Pancreas (tissue), 10 donors: ENCODE measurements around the gene CREB1. TPM values are rescaled to one million over a fixed set of nuclear protein-coding genes. Genes with fewer than 3 reads are reported as not detected.

Source experiments
- ATAC-seq, 4 donors: fragments of 200-7000 bp; cut with Tn5 transposase; one replicate each; pipeline versions ENCODE4 v1.8.0 to v1.9.1; 2020; ENCODE audit warnings: mild to moderate bottlenecking in 4 of 4, moderate library complexity in 4 of 4
- DNase-seq, 6 donors: peaks; one replicate each; pipeline ENCODE4 v3.0.0-alpha.2; 2020
- FAIRE-seq: peaks from 2 replicates; lab custom pipeline; 2012; peaks lifted over from hg19 to GRCh38; lab: Jason Lieb, UNC
- H3K27ac ChIP-seq, 4 donors: fragments of 200-600 bp; sonication (generic); 1 replicate in 3 of 4; 2 replicates in 1 of 4; pipeline versions ENCODE4 v1.5.0 to v1.8.0; 2020
- H3K27me3 ChIP-seq, 4 donors: fragments of 200-600 bp; one replicate each; pipeline ENCODE4 v1.8.0; 2021
- H3K36me3 ChIP-seq, 3 donors: fragments of 200-600 bp; sonication (generic) in 1 of 3; one replicate each; pipeline versions ENCODE4 v1.5.0 to v1.8.0; 2020 to 2021
- H3K4me1 ChIP-seq, 3 donors: fragments of 200-600 bp; one replicate each; pipeline ENCODE4 v1.8.0; 2021
- H3K4me3 ChIP-seq, 4 donors: fragments of 200-600 bp; sonication (generic) in 2 of 4; one replicate each; pipeline versions ENCODE4 v1.5.0 to v1.8.0; 2020 to 2021
- H3K9me3 ChIP-seq, 4 donors: fragments of 200-600 bp; one replicate each; pipeline ENCODE4 v1.8.0; 2021
- WGBS, 2 donors: extraction: QIAGEN DNeasy Blood & Tissue Kit; methylation state at CpG; one replicate each; pipeline ENCODE4 v1.1.7; 2013; 5-methylcytosine and 5-hydroxymethylcytosine counted together
- intact Hi-C, 3 donors: fragments of 100-400 bp; cut with DNase I; formaldehyde crosslinking; loops; one replicate each; pipeline versions ENCODE4 v1.11.1 to v1.14.2; 2022
- polyA plus RNA-seq, 2 donors: library from polyadenylated mRNA; stranded (reverse); fragments of 200-250 nt; gene quantifications; one replicate each; pipeline ENCODE4 v1.2.3, GENCODE V29; 2013
- total RNA-seq, 6 donors: library from RNA; stranded (reverse); fragmentation: NEBNext Ultra II Directional in 4 of 6; extraction: Animal tissue kit (Norgen Biotek cat#: 25700) in 4 of 6; gene quantifications; one replicate each; pipeline versions ENCODE4 v1.2.1 to v1.2.4, GENCODE V29; 2021 to 2023
- TF ChIP-seq, protein P1 (sequence below), 4 donors: fragments of 200-600 bp; sonication (generic) in 3 of 4; IDR thresholded peaks; one replicate each; pipeline versions ENCODE4 v1.5.0 to v1.8.0; 2021; ENCODE audit warnings: antibody characterized with exemption in 4 of 4
- donor health status: healthy with polysubstance abuse.
- donor health status: DM: no; HTN: no; CAD: no; lungs with moderate emphysema.
- donor health status: DM: no; HTN: no; CAD: no.
- donor health status: control.
- donor health status: control.
- donor health status: Bipolar disorder and iron deficiency.
- donor health status: DM: yes; HTN: yes; CAD: no.
- donor health status: DM: no; HTN: no; CAD: no.
- donor health status: DM: no; HTN: no; CAD: no.
- donor health status: DM: yes; HTN: yes; CAD: no.

CREB1 gene
- total and polyA plus RNA-seq, 8 donors = 3.2 to 36.4 (median 19.1) TPM

- TF ChIP-seq, protein P1, sequence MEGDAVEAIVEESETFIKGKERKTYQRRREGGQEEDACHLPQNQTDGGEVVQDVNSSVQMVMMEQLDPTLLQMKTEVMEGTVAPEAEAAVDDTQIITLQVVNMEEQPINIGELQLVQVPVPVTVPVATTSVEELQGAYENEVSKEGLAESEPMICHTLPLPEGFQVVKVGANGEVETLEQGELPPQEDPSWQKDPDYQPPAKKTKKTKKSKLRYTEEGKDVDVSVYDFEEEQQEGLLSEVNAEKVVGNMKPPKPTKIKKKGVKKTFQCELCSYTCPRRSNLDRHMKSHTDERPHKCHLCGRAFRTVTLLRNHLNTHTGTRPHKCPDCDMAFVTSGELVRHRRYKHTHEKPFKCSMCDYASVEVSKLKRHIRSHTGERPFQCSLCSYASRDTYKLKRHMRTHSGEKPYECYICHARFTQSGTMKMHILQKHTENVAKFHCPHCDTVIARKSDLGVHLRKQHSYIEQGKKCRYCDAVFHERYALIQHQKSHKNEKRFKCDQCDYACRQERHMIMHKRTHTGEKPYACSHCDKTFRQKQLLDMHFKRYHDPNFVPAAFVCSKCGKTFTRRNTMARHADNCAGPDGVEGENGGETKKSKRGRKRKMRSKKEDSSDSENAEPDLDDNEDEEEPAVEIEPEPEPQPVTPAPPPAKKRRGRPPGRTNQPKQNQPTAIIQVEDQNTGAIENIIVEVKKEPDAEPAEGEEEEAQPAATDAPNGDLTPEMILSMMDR (IDR thresholded peaks at IDR 0.05) = no peak
- intact Hi-C loops = no loop called here
Measured at GRCh38 chr2:207533461-207534008, 3.8 kb downstream of the CREB1 start.

GRCh38 chr2:207534417-207534816 lies 4.7 kb downstream of the CREB1 start:
- WGBS, 2 donors = 83 to 86% methylated on average over 3 of the region's 3 CpGs
- no peak for DNase-seq
- intact Hi-C loops = no loop called here
- Histone ChIP-seq H3K27me3 (no peaks in the 10 kb centered on the region), H3K4me1 (peaks cover 13 to 34% (median 26%) of the 10 kb centered on the region in 3 donors), H3K27ac (no peak overlapping the region), H3K9me3 (no peaks in the 10 kb centered on the region), H3K4me3 (no peak overlapping the region), H3K36me3 (no peaks in the 10 kb centered on the region)
- ATAC-seq = no peak
- TF ChIP-seq, protein P1 (IDR thresholded peaks at IDR 0.05) = no peak
- FAIRE-seq = no peak

More at GRCh38 chr2:207533461-207534008, 3.8 kb downstream of the CREB1 start:
- Histone ChIP-seq H3K27me3 (no peaks in the 10 kb centered on the region), H3K27ac (peak overlapping the region in 1 of 4 donors; percentile 15), H3K4me1 (peaks cover 13 to 38% (median 26%) of the 10 kb centered on the region in 3 donors), H3K4me3 (no peak overlapping the region), H3K9me3 (no peaks in the 10 kb centered on the region), H3K36me3 (no peaks in the 10 kb centered on the region)
- no peak for ATAC-seq
- FAIRE-seq = peak; percentile 29
- WGBS, 2 donors = 51 to 58% methylated on average over 2 of the region's 2 CpGs
- no peak for DNase-seq

DNA sequence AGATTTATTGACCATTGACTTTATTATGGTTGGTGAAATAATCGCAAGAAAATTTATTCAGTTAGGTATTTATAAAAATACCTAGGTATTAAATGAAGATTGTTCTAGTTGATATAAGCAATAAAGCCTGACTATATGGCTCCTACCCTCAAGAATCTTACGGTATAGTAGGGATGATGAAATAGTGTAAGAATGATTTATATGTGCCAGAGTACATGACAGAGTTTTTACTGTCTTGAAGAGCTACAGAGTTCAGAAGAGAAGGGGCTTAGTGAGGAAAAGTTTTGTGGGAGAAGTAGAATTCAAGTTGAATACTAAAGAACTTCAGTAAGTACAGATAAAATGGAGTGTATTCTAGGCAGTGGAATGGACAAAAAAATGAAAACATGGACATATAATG lies 9.7 kb downstream of the CREB1 start:
- intact Hi-C loops = no loop called here
- WGBS, 2 donors = 92 to 95% methylated on average over 2 of the region's 2 CpGs
- TF ChIP-seq, protein P1 (IDR thresholded peaks at IDR 0.05) = no peak
- no peaks in the 10 kb centered on the region for H3K36me3 ChIP-seq
- no peaks in the 10 kb centered on the region for H3K27me3 ChIP-seq
- ATAC-seq (no peak), DNase-seq (no peak), FAIRE-seq (no peak)
- no peak overlapping the region for H3K4me3 ChIP-seq
- peaks cover 0 to under 1% (median 0%) of the 10 kb centered on the region in 3 donors for H3K4me1 ChIP-seq
- H3K9me3 ChIP-seq = no peaks in the 10 kb centered on the region
- H3K27ac ChIP-seq = no peak overlapping the region

- no peak for DNase-seq
- no peaks in the 10 kb centered on the region for H3K36me3 ChIP-seq
- intact Hi-C loops = no loop called here
- no peaks in the 10 kb centered on the region for H3K9me3 ChIP-seq
- WGBS, 2 donors = 90 to 95% methylated on average over 2 of the region's 2 CpGs
- no peak overlapping the region for H3K27ac ChIP-seq
- TF ChIP-seq, protein P1 (IDR thresholded peaks at IDR 0.05) = no peak
- H3K4me1 ChIP-seq = no peaks in the 10 kb centered on the region
- ATAC-seq = peak in 1 of 4 donors; percentile 26
- no peaks in the 10 kb centered on the region for H3K27me3 ChIP-seq
- no peak for FAIRE-seq
- H3K4me3 ChIP-seq = no peak overlapping the region
Measured at GRCh38 chr2:207540431-207540830, 10.7 kb downstream of the CREB1 start.

- Histone ChIP-seq H3K4me1 (peaks cover 0 to 3% (median 0%) of the 10 kb centered on the region in 3 donors), H3K9me3 (no peaks in the 10 kb centered on the region), H3K27ac (no peak overlapping the region), H3K4me3 (no peak overlapping the region), H3K27me3 (no peaks in the 10 kb centered on the region), H3K36me3 (no peaks in the 10 kb centered on the region)
- intact Hi-C loops = no loop called here
- no peak for DNase-seq
- WGBS, 2 donors = 94 to 98% methylated on average over 2 of the region's 2 CpGs
- FAIRE-seq = no peak
- no peak for ATAC-seq
- TF ChIP-seq, protein P1 (IDR thresholded peaks at IDR 0.05) = no peak
Measured at GRCh38 chr2:207541933-207542332, 12.2 kb downstream of the CREB1 start.
